NCI-H1092 (cell line): ENCODE data around the gene SIGLEC12.
"Not testable (repeated sequence)": the region's sequence is repeated elsewhere in the genome, so short reads cannot be mapped to it uniquely, and the experiment has no call there.

Experiments used
- DNase-seq: peaks from one replicate; lab custom pipeline; 2025; lab: John Stamatoyannopoulos, UW

SIGLEC12 gene

DNA sequence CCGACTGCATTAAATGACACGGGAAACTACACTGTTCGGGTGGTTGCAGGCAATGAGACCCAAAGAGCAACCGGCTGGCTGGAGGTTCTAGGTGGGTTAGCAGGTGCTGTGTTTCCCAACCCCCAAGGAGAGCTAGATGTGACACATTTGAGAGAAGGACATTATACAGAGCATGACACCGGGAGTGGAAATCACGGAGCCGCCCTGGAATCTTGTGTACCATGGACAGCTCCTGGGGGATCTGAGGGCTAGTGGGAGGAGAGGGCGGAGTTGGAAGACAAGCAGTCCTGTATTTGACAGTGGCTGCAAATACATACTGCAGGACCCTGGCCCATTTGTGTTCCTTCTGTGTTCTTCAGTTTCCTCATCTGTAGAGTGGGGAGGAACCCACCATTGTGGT, 21.0 kb downstream of the SIGLEC12 start:
- no peak for DNase-seq

GRCh38 chr19:51479531-51480331, 21.9 kb downstream of the SIGLEC12 start:
- DNase-seq, result no peak

DNA sequence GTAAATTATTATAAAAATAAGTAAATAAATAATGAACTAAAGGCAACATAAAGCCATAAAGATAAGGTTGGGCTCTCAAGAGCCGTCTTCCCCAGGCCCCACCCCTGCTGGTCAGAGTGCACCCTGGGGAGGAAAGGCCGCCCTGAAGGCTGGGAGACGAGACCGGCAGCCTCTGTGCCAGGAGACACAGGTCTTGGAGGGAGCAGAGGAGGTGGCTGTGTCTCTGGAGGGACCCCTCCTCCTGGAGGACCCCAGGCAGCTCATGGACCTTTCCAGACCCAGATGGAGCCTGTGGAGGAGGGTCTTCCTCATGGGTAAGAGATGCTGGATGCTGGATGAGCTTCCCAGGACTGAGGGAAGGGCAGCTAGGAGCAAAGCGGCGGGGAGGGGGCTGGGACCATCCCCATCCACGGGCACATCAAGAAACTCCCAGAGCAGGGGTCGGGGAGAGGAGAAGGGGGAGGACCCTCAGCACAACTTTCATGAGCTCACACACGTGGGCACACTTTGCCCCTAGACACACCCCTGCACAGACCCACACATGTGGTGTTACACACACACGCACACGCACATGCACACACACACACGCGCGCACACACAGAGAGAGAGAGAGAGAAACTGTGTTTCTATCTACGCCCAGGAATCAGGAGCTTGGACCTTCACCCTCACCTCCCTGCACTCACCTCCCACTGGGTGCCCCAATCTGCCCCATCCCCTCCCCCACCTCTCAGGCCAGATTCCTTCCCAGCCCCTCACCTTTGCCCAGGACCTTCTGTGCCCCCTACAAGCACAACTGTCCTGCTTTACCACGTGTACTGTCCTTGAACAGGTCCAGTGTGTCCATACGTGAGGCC, 23.0 kb downstream of the SIGLEC12 start, which contains the start of gene CEACAM18:
Gene CEACAM18 (plus strand): TSS at position 159 of the 854 bp plus-strand sequence.
- DNase-seq, result no peak

DNA sequence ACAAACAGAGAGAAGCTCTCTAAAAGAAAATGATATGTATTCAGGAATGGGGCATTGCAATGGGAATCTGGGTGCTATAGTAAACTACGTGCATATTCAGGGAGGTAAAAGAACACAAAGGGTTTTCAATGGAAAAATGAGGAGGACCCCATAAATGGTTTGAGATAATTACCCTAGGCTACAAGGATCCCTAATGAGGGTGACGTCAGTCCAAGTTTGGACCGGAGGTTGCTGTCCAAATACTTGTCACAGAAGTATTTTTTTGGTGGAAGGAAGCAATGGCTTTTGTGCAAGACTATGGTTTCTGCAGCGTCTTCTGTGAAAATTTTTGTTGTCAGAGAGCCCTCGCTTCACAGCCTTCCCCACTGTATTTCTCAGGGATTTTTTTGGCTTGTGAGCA, 24.3 kb downstream of the SIGLEC12 start:
- no peak for DNase-seq

GRCh38 chr19:51476164-51476563, 25.4 kb downstream of the SIGLEC12 start:
- DNase-seq, result no peak

DNA sequence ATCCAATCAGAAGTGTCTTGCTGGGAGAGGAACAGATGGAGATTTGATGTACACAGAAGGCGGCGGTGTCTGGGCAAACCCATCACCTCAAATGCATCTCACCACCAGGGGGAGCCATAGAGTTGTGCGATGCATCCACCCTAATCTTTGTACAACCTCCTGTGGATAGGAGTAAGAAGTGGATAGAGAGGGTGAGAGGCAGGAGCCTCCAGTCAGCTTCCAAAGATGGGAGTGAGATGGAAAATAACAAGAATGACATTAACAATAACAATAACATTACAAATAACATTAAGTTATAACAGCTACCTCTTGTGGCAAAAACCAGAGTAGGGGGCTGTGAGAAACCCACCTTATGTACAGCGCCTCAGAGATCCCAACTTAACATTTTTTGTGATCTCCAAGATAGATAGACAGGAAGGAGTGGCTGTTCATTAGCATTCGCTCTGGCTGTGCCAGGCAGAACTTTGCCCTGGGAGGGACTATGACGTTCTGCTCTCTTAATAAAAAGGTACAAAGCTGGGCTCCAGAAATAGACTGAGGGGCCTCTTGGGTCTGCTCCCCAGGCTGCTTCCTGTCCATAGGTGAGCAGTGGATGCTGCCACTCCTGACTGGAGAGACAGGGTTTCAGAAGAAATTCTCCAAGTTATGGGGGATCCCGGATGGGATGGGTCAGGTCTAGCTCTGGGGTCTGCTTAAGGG, 28.4 kb downstream of the SIGLEC12 start:
- peak; percentile 31 for DNase-seq

DNA sequence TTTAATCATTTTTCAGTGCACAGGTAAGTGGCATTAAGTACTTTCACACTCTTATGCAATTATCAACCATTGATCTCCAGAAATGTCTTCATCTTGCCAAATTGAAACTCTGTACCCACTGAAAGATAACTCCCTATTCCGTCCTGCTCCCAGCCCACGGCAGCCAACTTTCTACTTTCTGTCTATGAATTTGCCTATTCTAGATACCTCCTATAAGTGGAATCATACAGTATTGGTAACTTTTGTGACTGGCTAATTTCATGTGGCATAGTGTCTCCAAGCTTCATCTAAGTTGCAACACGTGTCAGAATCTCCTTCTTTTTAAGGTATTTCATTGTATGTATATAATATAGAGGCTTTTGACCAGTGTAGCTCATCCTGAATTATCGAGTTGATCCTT, 29.0 kb downstream of the SIGLEC12 start:
- DNase-seq, result no peak

DNA sequence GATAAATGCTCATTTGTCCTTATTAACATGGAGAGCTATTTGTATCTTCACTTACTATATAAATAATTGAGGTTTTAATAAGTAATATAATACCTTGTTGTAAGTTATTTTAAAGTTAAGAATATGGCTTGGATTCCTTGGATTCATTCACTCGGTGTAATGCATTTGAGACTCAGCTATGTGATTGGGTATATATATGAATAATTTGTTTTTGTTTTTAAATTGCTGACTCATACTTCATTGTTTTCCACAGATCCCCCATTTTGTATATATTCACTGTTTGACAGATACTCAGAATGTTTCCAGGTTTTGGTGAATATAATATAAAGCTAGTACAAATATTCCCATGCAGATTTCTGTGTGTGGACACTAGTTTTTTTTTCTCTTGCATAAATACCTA, 30.1 kb downstream of the SIGLEC12 start:
- no peak for DNase-seq

- no peak for DNase-seq
These were observed 30.6 kb downstream of the SIGLEC12 start for GRCh38 chr19:51470966-51471365.

- no peak for DNase-seq
These were observed 32.0 kb downstream of the SIGLEC12 start for GRCh38 chr19:51469629-51470028.

- no peak for DNase-seq
These were observed 32.4 kb downstream of the SIGLEC12 start for GRCh38 chr19:51469162-51469561.

- DNase-seq, result no peak
These were observed 33.1 kb downstream of the SIGLEC12 start for GRCh38 chr19:51468545-51468920.

- no peak for DNase-seq
These were observed 33.6 kb downstream of the SIGLEC12 start for GRCh38 chr19:51467864-51468544.

GRCh38 chr19:51466723-51467122, 34.9 kb downstream of the SIGLEC12 start:
- DNase-seq, result no peak

- not testable (repeated sequence) for DNase-seq
These were observed 37.5 kb downstream of the SIGLEC12 start for GRCh38 chr19:51463976-51464581.

GRCh38 chr19:51462681-51463080, 38.9 kb downstream of the SIGLEC12 start:
- no peak for DNase-seq

- no peak for DNase-seq
These were observed 39.3 kb downstream of the SIGLEC12 start for GRCh38 chr19:51462276-51462675.

- no peak for DNase-seq
These were observed 39.9 kb downstream of the SIGLEC12 start for GRCh38 chr19:51461723-51462161.

DNA sequence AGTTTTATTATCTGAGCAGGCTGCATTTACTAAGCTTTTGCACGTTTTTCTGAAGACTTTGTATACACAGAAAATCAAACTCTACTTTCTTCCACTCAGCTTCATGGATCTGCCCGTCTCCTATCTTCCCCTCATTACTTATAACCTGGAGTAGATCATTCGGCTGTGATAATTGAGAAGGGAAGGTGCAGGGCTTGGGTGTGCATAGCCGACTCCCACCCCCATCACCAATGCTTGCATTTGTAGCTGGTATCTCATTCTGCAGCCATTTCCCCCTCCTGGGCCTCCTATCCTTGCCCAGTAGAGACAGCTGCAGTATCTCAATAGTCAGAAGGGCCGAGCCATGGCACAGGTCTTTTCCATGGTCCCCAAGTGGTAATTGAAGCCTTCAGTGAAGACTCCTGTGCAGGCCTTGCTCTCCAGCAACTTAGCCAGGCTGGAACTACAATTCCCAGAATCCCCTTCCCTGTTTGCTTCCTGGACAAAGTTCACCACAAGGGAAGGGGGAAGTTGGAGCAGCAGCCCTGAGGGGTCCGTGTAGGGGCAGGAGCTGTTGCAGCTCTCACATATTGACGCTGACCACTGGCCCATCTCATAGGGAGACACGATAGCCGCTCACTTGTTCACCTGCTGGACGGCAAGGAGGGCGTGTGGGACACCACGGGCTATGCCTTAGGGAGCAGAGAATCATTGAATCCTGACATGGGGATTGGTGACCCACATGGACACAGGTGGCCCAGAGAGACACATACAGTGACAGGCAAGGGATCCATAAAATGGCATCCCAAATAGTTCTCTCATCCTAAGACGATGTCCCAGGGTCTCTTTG, 41.2 kb downstream of the SIGLEC12 start:
- no peak for DNase-seq

- no peak for DNase-seq
These were observed 42.6 kb downstream of the SIGLEC12 start for GRCh38 chr19:51458899-51459505.
